Measurements from ENCODE around the gene SLC34A3.

The SLC34A3 gene

DNA sequence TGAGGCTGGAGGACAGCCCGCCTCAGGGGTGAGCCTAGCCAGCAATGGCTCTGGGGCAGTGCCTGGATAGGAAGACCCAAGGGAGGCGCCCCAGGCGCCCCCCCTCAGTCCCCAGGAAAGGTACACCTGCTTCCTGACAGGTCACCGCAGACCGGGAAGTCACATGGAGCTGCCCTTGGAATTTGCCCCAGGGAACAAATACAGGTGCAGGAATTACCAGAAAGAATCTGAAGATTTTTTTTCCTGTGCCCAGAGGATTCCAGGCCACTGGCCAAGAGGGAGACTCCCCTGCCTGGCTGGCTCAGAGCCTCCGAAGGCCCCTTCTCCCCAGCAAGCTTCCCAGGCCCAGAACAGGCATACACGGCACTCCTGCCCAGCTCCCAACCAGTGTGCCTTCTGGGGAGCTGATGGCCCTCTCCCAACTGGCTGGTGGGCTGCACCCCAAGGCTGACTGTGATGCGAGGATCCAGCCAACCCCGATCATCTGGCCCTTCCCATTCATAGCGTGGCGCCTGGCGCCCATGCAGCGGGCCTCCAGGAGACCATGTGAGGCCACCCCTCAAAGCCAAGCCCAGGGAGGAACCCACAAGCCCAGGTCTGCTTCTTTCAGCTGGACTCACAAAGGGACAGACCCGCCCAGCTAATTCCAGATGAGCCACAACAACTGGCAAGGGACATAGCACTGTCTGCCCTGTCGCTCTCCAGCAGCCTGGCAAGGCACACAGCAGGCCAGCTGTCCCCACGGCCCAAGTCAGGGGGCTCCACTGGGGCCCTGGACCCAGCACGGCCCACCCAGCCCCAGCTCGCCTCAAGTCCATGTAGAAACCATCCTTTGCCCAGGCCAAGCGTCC is 32.4 kb upstream of the SLC34A3 start:
- DNase-seq = no peak

DNA sequence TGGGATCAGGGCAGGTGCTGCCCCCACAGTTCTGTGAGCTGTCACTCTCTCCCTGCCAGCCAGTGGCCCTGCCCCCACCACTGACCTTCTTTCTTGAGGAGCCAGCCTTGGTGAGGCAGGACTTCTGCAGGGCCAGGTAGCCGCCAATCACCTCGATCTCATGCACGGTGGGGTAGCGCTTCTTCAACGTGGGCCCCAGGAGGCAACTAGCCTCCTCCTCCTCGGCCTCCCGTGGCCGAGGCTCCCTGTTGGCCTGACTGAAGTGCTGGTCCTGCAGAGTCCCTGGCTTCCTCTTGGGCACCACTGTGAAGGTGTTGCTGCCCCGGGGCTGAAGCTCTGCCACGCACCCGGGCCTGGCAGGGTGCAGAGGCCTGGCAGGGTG is 31.8 kb upstream of the SLC34A3 start:
- no peak for DNase-seq

DNA sequence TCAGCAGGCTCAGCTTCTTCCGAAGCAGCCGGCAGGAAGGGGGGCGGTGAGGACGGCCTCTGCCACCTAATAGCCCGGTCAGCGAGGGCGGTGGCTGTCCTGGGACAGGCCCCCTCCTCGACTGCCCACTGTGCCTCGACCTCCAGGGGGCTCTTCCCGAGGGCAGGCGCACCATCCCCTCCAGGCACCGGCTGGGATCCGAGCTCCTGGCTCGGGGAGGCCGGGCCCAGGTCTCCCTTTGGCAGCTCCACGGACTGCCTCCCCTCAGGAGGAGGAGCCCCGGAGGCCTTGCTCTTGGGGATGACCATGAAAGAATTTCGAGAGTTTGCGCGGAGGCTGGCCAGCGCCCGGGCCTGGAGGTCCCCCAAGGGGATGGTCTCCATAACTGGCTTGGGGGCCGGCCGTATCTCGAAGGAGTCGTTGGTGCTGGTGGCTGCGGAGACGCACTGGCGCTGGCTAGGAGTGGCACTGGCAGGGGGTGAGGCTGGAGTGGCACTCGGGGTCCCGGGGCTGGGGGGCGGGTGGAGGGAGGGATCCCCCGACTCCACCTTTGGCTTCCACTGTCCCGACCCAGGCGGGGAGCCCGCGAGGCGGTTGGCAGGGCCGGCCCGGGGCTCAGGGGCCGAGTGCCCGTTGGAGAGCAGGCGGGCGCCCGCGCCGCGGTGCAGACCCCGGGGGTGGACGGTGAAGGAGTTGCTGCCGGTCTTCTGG is 31.1 kb upstream of the SLC34A3 start:
- no peak for DNase-seq

- peak; percentile 97 for DNase-seq
Observed at GRCh38 chr9:137200311-137201204, 30.1 kb upstream of the SLC34A3 start, which contains the start of gene TPRN. TPRN (minus strand) TSS chr9:137200741; CDS start chr9:137200711, 30 bp downstream.

DNA sequence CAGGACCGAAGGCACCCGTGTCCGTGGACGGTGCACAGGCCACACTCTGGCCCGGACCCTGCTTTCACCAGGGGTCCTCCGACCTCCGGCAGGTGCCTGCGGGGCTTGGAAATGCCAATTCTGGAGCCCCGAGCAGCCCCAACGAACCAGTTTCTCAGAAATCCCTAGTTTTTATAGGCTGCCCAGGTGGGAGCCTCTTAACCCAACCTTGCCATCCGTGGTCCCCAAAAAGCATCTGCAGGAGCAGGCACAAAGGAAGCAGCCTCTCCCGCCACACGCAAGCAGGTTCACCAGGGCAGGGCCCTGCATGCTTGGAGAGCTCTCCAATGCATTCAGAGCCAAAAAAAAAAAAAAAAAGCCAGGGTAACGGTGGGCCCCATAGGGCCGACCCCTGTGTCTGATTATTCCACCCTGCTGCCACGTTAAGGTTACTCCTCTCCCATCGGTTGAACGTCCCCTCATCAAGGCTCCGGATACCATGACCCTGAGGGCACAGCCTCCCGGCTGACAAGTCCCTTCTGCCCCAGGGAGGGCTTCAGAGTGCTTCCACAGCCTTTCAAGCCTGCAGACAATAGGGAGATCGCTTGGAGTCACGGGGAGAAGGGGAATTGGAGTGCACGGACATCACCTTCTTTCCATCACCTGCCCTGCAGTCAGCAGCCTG is 29.4 kb upstream of the SLC34A3 start:
- no peak for DNase-seq

DNA sequence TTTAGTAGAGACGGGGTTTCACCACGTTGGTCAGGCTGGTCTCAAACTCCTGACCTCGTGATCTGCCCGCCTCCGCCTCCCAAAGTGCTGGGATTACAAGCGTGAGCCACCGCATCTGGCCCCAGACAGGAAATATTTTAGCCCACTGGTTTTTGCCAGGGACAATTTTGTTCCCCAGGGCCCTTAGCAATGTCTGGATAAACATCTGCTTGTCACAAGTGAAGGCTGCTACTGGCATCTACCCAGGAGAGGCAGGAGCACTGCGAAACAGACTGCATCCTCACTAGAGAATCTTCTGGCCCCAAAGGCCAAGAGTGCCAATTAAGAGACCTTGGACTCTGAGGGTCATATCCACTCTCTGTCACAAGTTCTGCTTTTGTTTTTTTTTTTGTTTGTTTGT is 27.7 kb upstream of the SLC34A3 start:
- DNase-seq = no peak

GRCh38 chr9:137204731-137205125 is 26.0 kb upstream of the SLC34A3 start:
- no peak for DNase-seq

GRCh38 chr9:137205126-137206069 is 25.3 kb upstream of the SLC34A3 start, which contains the start of the genes NDOR1 and TMEM203:
NDOR1 (plus strand) TSS chr9:137205700; CDS start chr9:137205778, 78 bp downstream.
TMEM203 (minus strand) TSS chr9:137205648; CDS start chr9:137205414, 234 bp downstream.
- peak; percentile 10 for DNase-seq

- no peak for DNase-seq
Observed at GRCh38 chr9:137206602-137207001, 24.1 kb upstream of the SLC34A3 start.

DNA sequence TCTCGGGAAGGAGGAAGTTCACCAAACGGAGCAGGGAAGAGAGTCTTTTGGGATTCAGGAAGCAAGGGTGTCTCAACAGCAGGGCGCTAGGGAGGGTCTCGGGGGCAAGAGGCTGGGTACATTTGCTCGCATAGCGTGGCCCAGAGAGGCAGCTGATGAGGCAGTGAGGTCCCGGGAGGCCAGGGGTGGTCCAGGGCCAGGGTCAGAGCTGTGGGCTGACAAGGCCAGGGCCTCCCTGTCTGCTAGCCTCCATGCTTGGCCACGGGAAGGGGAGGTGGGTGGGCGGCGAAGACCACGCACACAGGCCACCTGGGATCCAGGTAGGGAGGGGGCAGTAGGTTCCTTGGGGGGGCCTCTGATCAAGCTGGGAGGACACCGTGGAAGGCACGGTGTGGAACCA is 19.2 kb upstream of the SLC34A3 start:
- no peak for DNase-seq

DNA sequence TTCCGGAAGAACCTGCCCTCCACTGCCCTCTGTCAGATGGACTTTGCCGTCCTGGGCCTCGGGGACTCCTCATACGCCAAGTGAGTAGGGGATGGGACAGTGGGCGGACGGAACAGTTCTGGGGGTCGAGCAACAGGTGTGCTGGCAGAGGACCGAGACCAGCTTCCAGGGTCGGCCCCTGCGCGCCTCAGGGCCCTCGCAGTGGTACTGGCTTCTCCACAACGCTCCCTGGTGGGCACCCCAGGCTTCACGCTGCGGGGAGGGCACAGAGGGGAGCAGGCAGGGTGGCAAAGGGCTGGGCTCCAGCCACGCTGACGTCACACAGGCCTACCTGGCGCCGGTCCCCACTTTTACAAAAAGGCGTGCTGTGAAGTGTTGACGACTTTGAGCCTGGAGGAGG is 18.2 kb upstream of the SLC34A3 start:
- DNase-seq = no peak

GRCh38 chr9:137213160-137214060 is 17.3 kb upstream of the SLC34A3 start:
- DNase-seq = no peak

GRCh38 chr9:137214620-137215019 is 16.1 kb upstream of the SLC34A3 start:
- no peak for DNase-seq

DNA sequence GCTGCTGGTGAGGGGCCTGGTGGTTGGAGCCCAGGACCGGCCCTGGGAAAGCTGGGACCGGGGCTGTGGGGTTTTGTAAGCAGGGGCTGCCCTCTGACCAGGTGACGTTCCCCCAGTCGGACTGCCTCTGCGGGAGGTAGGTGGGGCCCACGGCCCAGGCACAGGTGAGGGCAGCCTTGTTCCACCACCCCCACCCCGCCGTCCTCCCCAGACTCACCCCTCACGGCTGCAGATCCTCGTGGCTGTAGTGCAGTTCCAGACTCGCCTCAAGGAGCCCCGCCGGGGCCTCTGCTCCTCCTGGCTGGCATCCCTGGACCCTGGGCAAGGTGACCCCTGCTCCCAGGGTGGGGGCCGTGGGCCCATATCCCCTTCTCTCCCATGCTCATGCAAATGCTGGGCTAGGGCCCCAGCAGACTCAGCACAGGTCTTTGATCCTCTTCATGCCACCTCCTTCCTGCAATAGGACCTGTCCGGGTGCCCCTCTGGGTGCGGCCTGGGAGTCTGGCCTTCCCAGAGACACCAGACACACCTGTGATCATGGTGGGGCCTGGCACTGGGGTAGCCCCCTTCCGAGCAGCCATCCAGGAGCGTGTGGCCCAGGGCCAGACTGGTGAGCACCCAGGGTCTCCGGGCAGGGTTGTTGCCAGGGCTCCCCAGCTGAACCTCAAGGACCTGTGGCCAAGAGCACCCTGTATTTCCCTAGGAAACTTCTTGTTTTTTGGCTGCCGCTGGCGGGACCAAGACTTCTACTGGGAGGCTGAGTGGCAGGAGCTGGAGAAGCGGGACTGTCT is 15.3 kb upstream of the SLC34A3 start:
- DNase-seq = no peak

DNA sequence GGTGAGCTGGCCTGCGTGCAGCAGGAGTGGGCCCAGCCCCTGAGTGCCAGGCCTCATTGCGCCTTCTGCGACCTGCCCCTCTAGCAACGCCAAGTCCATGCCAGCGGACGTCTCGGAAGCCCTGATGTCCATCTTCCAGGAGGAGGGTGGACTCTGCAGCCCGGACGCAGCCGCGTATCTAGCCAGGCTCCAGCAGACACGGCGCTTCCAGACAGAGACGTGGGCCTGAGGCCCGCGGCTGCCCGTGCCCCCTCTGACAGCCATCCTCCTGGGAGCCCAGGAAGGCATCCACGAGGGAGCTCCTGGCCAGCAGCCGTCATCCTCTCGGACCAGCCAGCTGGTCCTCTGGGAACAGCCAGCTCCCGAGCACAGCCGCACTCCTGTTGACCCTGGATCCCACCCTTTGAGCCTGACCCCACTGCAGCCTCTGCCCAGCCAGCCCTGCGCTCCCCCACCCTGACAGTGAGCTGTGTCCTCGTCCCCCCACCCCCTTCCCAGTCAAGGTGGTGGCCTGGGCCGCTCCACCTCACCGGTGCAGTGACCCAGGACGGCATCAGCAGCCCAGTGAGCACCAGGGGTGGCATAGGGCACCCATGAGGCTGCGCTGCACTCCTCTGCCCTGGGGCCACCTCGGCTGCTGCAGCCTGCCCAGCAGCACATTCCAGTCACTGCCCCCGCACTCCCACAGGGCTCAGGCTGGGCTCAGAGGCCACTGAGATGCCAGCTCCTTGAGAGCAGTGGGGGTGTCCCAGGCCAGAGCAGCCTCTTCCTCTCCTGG is 14.3 kb upstream of the SLC34A3 start:
- DNase-seq = no peak

DNA sequence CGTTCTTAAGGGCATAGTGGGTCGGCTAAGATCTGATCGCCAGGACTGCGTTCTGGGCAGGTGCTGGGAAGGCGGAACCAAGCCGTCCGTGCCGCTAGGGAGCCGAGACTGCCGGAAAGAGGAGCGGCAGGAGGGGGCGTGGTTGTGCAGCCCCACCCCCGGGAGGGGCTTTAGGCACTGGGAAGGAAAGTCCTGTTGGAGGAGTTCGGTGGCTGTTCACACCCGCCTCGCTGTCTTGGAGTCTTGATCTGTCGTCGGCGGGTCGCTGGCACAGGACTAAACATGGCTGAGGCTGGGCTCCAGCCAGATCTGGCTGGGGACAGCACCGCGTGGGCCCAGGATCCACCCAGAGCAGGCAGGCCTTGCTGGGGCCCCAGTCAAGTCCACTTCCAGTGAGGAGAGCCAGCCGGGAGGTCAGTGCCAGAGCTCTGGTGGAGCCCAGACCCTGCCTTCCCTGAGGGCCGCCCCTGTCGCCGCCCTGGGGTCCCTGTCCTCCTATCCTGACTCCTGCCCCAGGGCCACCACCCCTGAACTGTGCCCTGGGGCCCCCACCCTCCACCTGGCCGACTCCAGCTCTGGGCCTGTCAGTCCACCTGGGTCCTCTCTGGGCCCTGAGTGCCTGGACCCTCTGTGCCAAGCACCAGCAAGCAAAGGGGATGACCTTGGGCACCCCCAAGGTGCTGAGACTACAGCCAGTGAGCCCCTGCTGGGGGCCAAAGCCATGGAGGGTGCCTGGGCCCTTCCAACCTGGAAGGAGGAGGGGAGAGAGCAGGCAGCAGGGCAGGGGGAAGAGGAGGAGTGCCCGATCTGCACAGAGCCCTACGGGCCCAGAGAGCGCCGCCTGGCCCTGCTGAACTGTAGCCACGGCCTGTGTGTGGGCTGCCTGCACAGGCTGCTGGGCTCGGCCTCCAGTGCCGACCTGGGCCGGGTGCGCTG is 13.2 kb upstream of the SLC34A3 start:
- no peak for DNase-seq

DNA sequence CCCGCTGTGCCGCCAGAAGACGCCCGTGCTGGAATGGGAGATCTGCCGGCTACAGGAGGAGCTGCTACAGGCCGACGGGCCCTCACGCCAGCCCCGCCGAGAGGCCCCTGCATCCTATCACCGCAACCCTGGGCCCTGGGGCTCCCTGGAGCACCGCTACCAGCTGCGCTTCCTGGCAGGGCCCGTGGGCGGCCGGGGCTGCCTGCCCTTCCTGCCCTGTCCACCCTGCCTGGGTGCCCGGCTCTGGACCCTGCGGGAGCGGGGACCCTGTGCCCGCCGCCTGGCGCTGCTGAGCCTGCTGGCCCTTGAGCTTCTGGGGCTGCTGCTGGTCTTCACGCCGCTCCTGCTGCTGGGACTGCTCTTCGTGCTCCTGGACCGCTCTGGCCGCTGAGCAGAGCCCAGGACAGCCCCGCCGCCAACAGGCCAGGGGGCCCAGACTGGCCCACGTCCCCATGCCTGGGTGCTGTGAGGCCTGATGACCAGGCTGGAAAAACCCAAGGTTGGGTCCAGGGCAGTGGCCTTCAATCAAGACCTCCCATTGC is 12.4 kb upstream of the SLC34A3 start:
- DNase-seq = no peak
